HepG2 (cell line): ENCODE measurements around the gene RRP9. TPM values are rescaled to one million over a fixed set of nuclear protein-coding genes. Genes with fewer than 3 reads are reported as not detected.

Experiments
- ATAC-seq: fragments of 200-7000 bp; cut with Tn5 transposase; 3 replicates; pipeline ENCODE4 v1.9.1; 2020; ENCODE audit warnings: mild to moderate bottlenecking, moderate library complexity
- BruUV-seq: library from RNA; stranded (reverse); fragments of 400-500 nt; replicated peaks from 2 replicates; lab custom pipeline; 2021; lab: Mats Ljungman, UMichigan
- CTCF ChIA-PET: fragments of 300-600 bp; formaldehyde crosslinking; extraction: SDS; loops from one replicate; lab custom pipeline; 2021; ENCODE audit warnings: low total read pairs, inconsistent platforms, low intra/inter-chr PET ratio; lab: Yijun Ruan, JAX
- POLR2A ChIA-PET: fragments of 350-600 bp; sonication (Branson Sonifier 250); formaldehyde crosslinking; loops from one replicate; lab custom pipeline; 2020; ENCODE audit warnings: antibody characterized with exemption, inconsistent platforms; lab: Yijun Ruan, JAX
- DNase-seq: peaks from one replicate; pipeline ENCODE4 v3.0.0-alpha.2; 2015; ENCODE audit warnings: low spot score
- FAIRE-seq: peaks from 3 replicates; lab custom pipeline; 2011; peaks lifted over from hg19 to GRCh38; lab: Jason Lieb, UNC
- H2AFZ ChIP-seq: one replicate; pipeline ENCODE4 v1.6.1; 2011; ENCODE audit warnings: low read length, inconsistent platforms
- H3K27ac ChIP-seq: fragments of 300-600 bp; 3 replicates; pipeline ENCODE4 v1.8.0; 2011; ENCODE audit warnings: mixed run types, mild to moderate bottlenecking, mixed read lengths, low read length, inconsistent platforms; ENCODE audit not compliant: insufficient read depth; ENCODE audit errors: extremely low read length
- H3K27me3 ChIP-seq, 2 experiments: fragments of 200-600 bp in 1 of 2; 2 replicates in 1 of 2; 3 replicates in 1 of 2; pipeline versions ENCODE4 v1.6.0 to v1.8.0; 2011; ENCODE audit warnings: low read length in 2 of 2, mild to moderate bottlenecking in 2 of 2, moderate library complexity in 2 of 2, inconsistent platforms in 1 of 2; ENCODE audit not compliant: insufficient read depth in 2 of 2, control insufficient read depth in 1 of 2
- H3K36me3 ChIP-seq, 2 experiments: fragments of 200-600 bp in 1 of 2; replicated peaks in 1 of 2; 2 replicates in 1 of 2; 3 replicates in 1 of 2; pipeline versions ENCODE4 v1.5.1 to v1.8.0; 2011; ENCODE audit warnings: low read length in 2 of 2, inconsistent platforms in 1 of 2; ENCODE audit not compliant: insufficient read depth in 2 of 2, control insufficient read depth in 1 of 2
- H3K4me1 ChIP-seq: 2 replicates; pipeline ENCODE4 v1.5.1; 2012; ENCODE audit warnings: low read length, inconsistent platforms; ENCODE audit not compliant: insufficient read depth
- H3K4me2 ChIP-seq: 2 replicates; pipeline ENCODE4 v1.6.0; 2011; ENCODE audit warnings: low read depth, low read length, inconsistent platforms
- H3K4me3 ChIP-seq, 3 experiments: fragments of 200-600 bp in 1 of 3; sonication (generic), shearing (Covaris generic) in 1 of 3; replicated peaks in 1 of 3; 2 replicates each; pipeline ENCODE4 v1.5.1; 2011 to 2016; ENCODE audit warnings: low read length in 3 of 3, inconsistent platforms in 2 of 3, low read depth in 2 of 3, mild to moderate bottlenecking in 2 of 3, control low read depth in 1 of 3, mixed read lengths in 1 of 3; ENCODE audit not compliant: insufficient read depth in 1 of 3
- H3K79me2 ChIP-seq: one replicate; pipeline ENCODE4 v1.6.1; 2011; ENCODE audit warnings: low read length, inconsistent platforms; ENCODE audit not compliant: insufficient read depth
- H3K9ac ChIP-seq: 2 replicates; pipeline ENCODE4 v1.6.0; 2011; ENCODE audit warnings: mild to moderate bottlenecking, low read depth, low read length, inconsistent platforms; ENCODE audit not compliant: insufficient read depth
- H3K9me3 ChIP-seq: 2 replicates; pipeline ENCODE4 v1.5.1; 2012; ENCODE audit warnings: mild to moderate bottlenecking, low read length
- H4K20me1 ChIP-seq: 2 replicates; pipeline ENCODE4 v1.6.0; 2011; ENCODE audit warnings: inconsistent platforms, mild to moderate bottlenecking, low read length, moderate library complexity; ENCODE audit not compliant: insufficient read depth
- AKAP8 ChIP-seq: sonication (generic); formaldehyde crosslinking; IDR thresholded peaks from 2 replicates; pipeline ENCODE4 v1.5.1; 2020; ENCODE audit warnings: mild to moderate bottlenecking, missing genetic modification reagents
- CCDC6 ChIP-seq: sonication (generic); formaldehyde crosslinking; IDR thresholded peaks from 2 replicates; pipeline ENCODE4 v1.8.1; 2022; ENCODE audit warnings: mild to moderate bottlenecking, missing genetic modification reagents, moderate library complexity
- ELF4 ChIP-seq: sonication (generic); formaldehyde crosslinking; IDR thresholded peaks from 2 replicates; pipeline ENCODE4 v1.5.0; 2020; ENCODE audit warnings: missing genetic modification reagents, mild to moderate bottlenecking, moderate library complexity, borderline replicate concordance
- SP1 ChIP-seq, 2 experiments: fragments of 450-650 bp in 1 of 2; sonication (generic) in 1 of 2; formaldehyde crosslinking in 1 of 2; IDR thresholded peaks; 2 replicates each; pipeline versions ENCODE4 v1.4.0 to v1.6.1; 2016 to 2020; ENCODE audit warnings: missing genetic modification reagents in 1 of 2
- ZFAT ChIP-seq: sonication (generic); formaldehyde crosslinking; conservative IDR thresholded peaks from 2 replicates; pipeline ENCODE4 v1.8.1; 2023; ENCODE audit warnings: missing genetic modification reagents, inconsistent platforms
- ZNF136 ChIP-seq: sonication (generic); formaldehyde crosslinking; IDR thresholded peaks from 2 replicates; pipeline ENCODE4 v1.8.1; 2022; ENCODE audit warnings: low read depth, mild to moderate bottlenecking, moderate library complexity, missing genetic modification reagents
- ZNF468 ChIP-seq: sonication (generic); formaldehyde crosslinking; IDR thresholded peaks from 2 replicates; pipeline ENCODE4 v1.8.0; 2022; ENCODE audit warnings: mild to moderate bottlenecking, moderate library complexity, missing genetic modification reagents
- WGBS: methylation state at CpG from one replicate; pipeline ENCODE4 v1.1.6; 2017; ENCODE audit warnings: low lambda C conversion rate; 5-methylcytosine and 5-hydroxymethylcytosine counted together
- in situ Hi-C: cut with HindIII; loops from 2 replicates; pipeline ENCODE4 v1.10.0; 2017; ENCODE audit warnings: low pct_unique_long_range_greater_than_20kb; ENCODE audit not compliant: extremely low pct_ligation_motif_present
- intact Hi-C: fragments of 100-400 bp; cut with micrococcal nuclease; formaldehyde crosslinking; loops from one replicate; pipeline ENCODE4 v1.10.0; 2022; ENCODE audit not compliant: unreplicated experiment
- polyA plus RNA-seq, 8 experiments: library from polyadenylated mRNA; depleted of rRNA in 3 of 8; stranded (reverse) in 7 of 8; unstranded in 1 of 8; fragments of >200 nt; fragmentation: Illumina TruSeq in 4 of 8; extraction: Trizol in 4 of 8; gene quantifications; 2 replicates each; pipeline versions ENCODE4 v1.2.1 to v1.2.3, GENCODE V29; 2011 to 2016; ENCODE audit warnings: low read depth in 4 of 8, missing spikeins in 1 of 8, mixed read lengths in 1 of 8; ENCODE audit not compliant: insufficient read depth in 1 of 8
- total RNA-seq, 5 experiments: library from RNA; depleted of rRNA; stranded (reverse); fragments of >200 nt; fragmentation: Illumina TruSeq; extraction: Trizol; gene quantifications; 2 replicates each; pipeline ENCODE4 v1.2.3, GENCODE V29; 2016; ENCODE audit warnings: low read depth in 1 of 5
- TF ChIP-seq, protein P1 (sequence below), 2 experiments: fragments of 450-650 bp in 1 of 2; sonication (generic) in 1 of 2; formaldehyde crosslinking; IDR thresholded peaks; 2 replicates each; pipeline versions ENCODE4 v1.5.0 to v1.8.0; 2020 to 2022; ENCODE audit warnings: mild to moderate bottlenecking in 1 of 2, missing genetic modification reagents in 1 of 2

RRP9 gene
- total and polyA plus RNA-seq, 2 of the 13 experiments (the other 11 are each of a cell fraction or from before 2014, with no cell fraction given), result 14.8 to 44.0 TPM

DNA sequence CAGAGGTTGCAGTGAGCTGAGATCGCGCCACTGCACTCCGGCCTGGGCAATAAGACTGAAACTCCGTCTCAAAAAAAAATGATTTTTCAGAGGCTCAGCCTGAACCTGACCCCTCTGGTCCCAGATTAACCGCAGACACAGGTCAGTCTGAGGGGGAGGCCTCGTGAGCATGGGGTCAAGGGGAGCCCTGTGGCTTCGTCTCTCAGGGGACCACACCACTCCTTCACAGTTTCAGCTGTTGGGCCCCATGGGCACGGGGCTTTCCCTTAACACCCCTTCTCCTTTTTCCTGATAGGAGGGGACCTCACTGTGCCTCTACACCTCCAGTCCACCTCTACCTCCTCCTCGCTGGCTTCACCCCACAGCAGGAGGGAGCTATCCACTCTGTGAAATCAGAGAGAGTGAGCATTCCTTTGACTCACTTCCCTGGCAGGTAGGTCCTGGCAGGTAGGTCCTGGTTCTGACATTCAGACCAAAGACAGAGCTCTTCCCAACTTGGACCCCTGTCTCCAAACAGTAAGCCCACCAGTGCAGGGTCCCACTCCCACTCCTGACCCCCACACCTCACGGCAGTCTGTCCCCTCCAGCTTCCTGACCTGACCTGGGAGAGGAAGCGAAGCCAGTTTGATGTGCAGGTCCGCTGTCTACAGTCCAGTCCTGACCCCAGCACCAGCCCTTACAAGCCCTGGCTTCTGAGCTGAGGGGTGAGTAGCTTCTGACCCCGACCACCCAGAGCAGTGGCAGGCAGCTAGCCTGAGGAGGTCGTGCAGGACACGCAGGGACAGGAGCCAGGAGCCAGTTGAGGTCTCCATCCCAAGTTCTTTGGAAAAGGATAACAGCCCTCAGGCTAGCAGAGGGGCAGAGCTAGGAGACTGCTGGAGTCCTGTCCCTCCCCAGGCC is 9.0 kb downstream of the RRP9 start:
- no peaks in the 10 kb centered on the region for H3K4me1 ChIP-seq
- H3K36me3 ChIP-seq, result peaks cover 18 to 48% of the 10 kb centered on the region in 2 experiments; a peak in 4 of 5 replicates
- H3K27me3 ChIP-seq, result no peaks in the 10 kb centered on the region
- FAIRE-seq (no peak), DNase-seq (no peak), ATAC-seq (no peak)
- ChIA-PET CTCF (no interaction called here), POLR2A (interaction anchor here (0.7 to 3.3 kb wide), 4 partner anchors 9 to 63 kb away, joined by 3 to 15 read pairs (median 6); partner anchors contain the start of genes RPL29 and RRP9)
- H3K27ac ChIP-seq, result no peak overlapping the region
- in situ Hi-C loops (no loop called here), intact Hi-C loops (no loop called here)
- no peaks in the 10 kb centered on the region for H3K79me2 ChIP-seq
- no TSS peak for BruUV-seq
- H3K4me2 ChIP-seq, result no peak overlapping the region
- WGBS, result 97% methylated on average over 10 of the region's 15 CpGs
- H2AFZ ChIP-seq, result no peak overlapping the region
- no peaks in the 10 kb centered on the region for H4K20me1 ChIP-seq
- no peak overlapping the region for H3K9ac ChIP-seq
- no peaks in the 10 kb centered on the region for H3K9me3 ChIP-seq
- no peak overlapping the region for H3K4me3 ChIP-seq
- TF ChIP-seq, protein P1, sequence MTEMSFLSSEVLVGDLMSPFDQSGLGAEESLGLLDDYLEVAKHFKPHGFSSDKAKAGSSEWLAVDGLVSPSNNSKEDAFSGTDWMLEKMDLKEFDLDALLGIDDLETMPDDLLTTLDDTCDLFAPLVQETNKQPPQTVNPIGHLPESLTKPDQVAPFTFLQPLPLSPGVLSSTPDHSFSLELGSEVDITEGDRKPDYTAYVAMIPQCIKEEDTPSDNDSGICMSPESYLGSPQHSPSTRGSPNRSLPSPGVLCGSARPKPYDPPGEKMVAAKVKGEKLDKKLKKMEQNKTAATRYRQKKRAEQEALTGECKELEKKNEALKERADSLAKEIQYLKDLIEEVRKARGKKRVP (CRISPR knock-in tag; IDR thresholded peaks at IDR 0.05), result no peak
- TF ChIP-seq AKAP8 (no peak), CCDC6 (CRISPR knock-in tag) (no peak), ZNF468 (CRISPR knock-in tag) (no peak), ZFAT (CRISPR knock-in tag) (no peak), SP1 (IDR thresholded peaks at IDR 0.05) (no peak), SP1 (CRISPR knock-in tag; IDR thresholded peaks at IDR 0.05) (no peak), ZNF136 (no peak), ELF4 (CRISPR knock-in tag) (no peak)
